GM21529 (cell line): ENCODE results near the gene CD109.
"Not testable (repeated sequence)": the region's sequence is repeated elsewhere in the genome, so short reads cannot be mapped to it uniquely, and the experiment has no call there.

Source experiments
- ATAC-seq: cut with Tn5 transposase; IDR thresholded peaks from one replicate; pipeline ENCODE4 v1.9.1; 2021; ENCODE audit not compliant: unreplicated experiment

CD109 gene

DNA sequence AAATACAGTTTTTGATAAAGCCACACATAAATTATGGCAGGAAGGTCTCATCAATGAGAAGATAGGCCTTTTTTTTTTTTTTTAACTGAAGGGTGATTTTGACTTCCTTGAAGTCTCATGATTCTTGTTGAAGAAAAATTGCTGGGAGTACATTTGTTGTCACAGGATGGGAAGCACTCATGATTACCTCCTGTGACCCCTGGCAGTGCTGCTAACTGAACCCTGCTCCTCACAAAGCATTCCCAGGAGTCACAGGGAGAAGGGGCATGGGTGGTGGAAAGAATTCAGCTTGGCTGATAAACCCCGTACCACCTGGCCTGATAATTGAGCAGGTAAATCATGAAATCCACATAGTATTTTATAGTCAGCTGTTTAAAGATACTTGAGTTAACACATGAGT lies 86.9 kb downstream of the CD109 start:
- no peak for ATAC-seq

DNA sequence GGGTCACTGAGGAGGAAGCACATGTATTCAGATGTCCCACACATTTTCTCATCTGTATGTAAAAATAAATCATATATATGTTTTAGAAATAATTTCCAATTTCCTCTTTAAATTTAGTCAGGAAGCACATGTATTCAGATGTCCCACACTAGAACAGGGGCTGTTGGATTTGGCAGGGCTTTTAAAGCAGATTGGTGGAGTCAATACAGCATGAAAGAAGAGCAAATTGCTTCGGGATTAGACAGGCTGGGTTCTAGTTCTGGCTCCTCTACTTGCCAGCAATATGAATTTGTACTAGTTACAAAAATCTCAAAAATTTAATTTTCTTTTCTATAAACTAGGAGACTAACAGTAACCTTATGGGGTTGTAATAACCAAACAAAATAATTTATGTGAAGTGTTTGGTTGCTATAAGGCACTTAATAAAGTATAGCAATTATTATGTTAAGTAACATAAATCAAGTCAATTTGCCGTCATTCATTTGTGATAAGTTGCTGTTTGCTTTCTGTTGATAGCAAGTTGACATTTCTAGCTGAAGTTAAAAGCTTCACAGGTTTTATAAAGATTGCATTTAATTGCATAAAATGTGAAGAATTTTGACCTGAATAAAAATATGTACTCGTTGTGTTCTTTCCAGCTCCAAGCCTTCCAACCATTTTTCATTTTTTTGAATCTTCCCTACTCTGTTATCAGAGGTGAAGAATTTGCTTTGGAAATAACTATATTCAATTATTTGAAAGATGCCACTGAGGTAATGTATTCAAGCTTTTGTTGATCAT lies 88.9 kb downstream of the CD109 start:
- ATAC-seq: no peak

DNA sequence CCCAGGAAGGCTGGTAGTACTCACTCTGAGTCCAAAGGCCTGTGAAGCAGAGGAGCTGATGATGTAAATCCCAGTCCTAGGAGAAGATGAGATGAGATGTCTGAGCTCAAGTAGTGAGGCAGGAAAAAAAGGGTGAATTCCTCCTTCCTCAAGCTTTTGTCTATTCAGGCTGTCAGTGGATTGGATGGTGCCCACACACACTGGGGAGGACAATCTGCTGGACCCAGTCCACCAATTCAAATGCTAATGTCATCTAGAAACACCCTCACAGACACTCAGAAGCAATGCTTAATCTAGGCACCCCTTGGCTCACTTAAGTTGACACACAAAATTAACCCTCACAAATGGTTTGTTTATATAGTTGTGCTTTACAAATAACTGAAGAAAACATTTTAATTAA lies 94.6 kb downstream of the CD109 start:
- no peak for ATAC-seq

DNA sequence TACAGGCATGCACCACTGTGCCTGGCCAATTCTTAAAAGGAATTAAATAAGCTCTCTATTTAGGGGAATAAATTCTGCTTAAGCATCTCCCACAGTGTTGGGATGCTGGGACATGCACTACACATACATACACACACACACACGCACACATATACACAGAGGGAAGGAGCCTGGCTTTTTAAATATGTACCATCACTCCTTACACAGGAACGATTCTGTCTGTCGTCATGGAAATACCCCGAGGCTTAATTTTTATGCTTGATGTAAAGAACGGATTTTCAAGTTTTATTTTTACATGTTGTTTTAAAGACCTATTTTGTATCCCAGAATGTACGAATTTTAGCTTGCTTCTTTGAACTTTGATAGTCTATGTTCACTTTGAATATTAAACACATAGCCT lies 95.3 kb downstream of the CD109 start:
- no peak for ATAC-seq

DNA sequence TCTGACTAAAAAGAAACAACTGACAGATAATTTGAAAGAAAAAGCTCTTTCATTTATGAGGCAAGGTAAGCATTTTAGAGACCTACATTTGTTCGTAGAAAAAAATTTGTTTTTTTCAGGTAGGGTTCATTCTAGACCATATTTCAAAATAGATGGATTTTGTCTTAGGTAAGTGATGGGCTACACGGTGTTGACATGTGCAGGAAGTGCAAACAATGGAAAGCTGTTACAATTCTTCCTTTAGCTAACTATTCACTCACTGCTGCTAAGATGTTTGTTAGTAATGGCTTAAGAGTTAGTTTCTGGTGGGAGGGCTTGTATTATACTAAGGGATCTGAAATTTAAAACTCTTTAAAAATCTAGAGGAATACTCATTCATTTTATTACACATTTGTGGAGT lies 96.7 kb downstream of the CD109 start:
- ATAC-seq: no peak

DNA sequence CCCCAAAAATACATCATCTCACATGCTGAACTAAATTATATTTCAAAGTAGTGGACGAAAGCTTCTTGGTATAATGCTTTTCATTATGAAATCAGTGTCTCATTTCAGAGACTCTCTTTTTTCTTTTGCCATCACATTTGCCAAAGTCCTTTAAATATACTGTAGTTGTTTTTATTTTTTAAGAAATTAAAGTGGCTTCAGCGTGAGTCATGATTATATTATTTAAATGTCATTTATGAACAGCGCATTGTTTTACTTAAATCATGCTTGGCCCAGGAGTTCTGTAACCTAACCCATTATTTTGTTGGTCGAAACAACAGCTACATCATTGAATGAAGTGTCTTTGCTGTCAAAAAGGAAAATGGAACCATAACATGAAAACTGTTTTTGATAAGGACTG lies 100.9 kb downstream of the CD109 start:
- ATAC-seq: no peak

DNA sequence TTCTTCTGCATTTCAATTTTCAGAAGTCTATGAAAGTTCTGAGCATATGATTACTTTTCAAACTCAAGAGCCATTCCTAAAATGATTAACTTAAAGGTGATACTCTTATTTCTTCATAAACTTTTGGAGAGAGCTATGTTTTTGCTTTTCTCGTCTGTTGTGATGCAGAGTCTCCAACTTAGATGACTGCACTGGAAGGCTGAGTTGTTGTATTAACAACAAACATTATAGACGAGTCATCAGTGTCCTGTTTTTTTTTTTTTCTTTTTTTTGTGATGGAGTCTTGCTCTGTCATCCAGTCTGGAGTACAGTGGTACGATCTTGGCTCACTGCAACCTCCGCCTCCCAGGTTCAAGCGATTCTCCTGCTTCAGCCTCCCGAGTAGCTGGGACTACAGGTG lies 101.9 kb downstream of the CD109 start:
- no peak for ATAC-seq

DNA sequence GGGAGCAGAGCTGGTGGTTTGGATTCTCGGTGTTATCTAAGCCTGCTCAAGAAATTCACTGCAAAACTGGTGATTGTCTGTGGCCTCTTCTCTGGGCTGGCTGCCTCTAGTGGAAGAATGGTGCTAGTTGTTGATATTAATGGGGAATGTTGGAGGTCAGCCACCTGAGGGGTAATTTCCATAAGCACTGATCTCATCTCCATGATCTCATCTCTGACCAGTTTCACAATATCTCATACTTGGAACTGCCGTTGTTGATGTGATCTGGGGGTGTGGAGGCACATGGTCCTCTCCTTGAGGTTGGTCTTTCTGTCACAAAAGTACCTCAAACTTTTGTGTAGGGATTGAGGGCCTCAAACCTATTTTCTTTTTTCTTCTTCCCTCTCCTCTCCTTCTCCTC lies 102.6 kb downstream of the CD109 start:
- peak; percentile 92 for ATAC-seq

DNA sequence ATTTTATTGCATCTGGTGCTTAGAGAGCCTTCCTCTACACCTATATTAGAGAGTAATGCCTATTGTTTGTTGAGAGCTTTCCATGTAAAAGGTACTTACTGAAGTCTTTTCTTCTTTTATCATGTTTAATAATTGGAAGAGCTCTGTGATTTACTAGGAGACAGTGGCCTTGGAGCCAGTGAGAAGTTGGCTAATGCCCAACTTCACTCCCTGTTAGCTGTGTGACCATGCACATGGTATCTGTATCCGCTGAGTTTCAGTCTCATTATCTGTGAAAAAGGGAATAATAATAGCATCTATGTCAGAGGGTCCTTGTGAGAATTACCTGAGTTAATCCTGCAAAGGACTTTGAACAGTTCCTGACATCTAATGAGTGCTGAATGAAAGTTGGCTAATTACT lies 105.0 kb downstream of the CD109 start:
- ATAC-seq: no peak

DNA sequence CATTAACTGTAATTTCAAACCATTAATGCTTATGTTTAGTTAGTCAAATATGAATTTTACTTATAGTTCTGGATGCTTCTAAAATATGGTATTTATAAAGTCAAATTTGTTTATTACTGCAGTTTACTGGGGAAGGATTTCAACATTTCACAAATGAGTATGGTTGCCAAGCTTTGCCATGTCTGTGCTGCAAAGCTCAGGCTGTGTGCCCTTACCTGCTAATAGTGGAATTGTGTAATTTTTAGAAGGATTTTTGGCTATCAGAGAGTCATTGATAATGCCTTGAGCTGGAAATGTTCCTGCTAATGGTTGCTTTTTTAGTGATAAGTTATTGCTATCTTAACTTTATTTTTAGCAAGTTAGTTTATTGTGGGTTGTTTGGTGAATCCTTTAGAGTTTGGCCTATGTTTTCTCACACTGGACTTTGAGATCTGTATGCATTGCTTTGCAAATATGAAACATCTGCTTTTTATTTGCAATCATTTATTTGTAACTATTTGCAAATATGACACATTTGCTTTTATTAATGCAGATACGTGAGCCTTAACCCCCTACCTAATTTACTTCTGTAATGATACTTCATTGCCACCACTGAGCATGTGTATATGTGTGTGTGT lies 105.8 kb downstream of the CD109 start:
- ATAC-seq: no peak

DNA sequence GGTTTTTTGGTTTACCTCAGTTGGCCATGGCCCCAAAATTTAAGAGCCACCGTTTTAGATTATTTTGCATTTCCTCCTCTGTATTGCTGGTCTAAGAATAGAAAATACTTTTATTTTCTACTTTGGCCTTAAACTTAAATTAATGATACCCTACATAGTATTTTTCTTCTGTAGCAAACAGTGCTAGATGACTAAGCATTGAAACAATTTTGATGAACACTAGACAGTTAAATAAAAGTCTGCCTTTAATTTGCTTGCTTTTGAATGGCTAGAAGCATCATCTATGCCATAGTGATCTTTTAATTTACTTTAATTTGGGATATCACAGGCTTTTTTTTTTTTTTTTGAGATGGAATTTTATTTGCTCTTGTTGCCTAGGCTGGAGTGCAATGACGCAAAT lies 106.4 kb downstream of the CD109 start:
- no peak for ATAC-seq

DNA sequence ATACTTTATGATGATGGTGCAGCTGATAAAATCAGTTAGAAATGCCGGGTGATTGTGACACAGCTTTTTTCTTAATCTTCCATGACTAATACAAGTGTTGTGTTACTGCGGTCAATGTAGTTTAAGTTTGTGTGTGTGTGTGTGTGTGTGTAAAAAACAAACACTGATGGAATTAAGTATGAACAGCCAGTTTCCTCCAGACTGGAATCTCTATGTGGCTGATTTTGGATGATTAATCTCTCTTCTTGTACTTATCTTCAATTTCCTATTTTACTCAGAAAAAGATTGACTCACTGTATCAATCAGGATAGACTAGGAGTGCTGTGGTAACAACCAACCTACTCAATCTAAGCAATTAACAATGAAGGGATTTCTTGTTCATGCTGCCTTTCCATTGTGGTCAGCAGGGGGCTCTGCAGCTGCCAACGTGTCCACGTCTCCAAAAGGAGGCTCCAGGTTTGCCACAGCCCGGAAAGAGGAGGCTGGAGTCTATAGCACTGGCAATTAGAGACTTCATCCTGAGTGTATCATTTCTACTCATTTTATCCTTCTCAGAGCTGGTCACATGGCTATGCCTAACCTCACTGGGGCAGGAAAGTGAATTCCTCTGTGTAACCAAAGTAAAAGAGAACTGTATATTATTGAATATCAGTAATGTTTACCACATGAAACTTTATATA lies 107.7 kb downstream of the CD109 start:
- no peak for ATAC-seq

DNA sequence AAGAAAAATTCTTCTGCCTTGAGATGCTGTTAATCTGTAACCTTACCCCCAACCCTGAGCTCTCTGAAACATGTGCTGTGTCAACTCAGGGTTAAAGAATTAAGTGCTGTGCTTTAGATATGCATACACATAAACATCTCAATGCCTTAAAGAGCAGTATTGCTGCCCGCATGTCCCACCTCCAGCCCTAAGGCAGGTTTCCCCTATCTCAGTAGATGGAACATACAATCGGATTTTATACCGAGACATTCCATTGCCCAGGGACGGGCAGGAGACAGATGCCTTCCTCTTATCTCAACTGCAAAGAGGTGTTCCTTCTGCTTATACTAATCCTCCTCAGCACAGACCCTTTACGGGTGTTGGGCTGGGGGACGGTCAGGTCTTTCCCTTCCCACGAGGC lies 109.2 kb downstream of the CD109 start:
- ATAC-seq: not testable (repeated sequence)

DNA sequence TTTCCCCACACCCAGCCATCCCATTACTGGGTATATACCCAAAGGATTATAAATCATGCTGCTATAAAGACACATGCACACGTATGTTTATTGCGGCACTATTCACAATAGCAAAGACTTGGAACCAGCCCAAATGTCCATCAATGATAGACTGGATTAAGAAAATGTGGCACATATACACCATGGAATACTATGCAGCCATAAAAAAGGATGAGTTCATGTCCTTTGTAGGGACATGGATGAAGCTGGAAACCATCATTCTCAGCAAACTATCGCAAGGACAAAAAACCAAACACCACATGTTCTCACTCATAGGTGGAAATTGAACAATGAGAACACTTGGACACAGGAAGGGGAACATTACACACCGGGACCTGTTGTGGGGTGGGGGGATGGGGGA lies 110.0 kb downstream of the CD109 start:
- not testable (repeated sequence) for ATAC-seq

DNA sequence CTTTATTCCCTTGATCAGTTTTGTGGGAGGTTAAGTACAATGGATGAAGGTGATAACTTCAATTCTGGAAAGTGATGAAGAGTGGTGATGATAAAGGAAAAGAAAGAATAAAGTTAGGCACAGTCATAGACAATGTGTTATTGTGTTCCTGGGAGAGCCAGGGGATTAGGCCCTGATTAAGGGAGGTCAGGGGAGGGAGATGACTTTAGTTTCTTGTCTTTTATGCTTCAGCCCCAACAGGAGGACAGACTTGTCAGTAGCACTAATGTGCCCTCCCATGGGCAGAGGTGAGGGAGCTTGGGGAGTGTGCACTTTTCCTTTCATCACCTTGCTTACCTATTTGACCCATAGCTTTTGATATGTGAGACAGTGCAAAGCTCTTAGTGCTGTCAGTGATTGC lies 115.7 kb downstream of the CD109 start:
- ATAC-seq: no peak

DNA sequence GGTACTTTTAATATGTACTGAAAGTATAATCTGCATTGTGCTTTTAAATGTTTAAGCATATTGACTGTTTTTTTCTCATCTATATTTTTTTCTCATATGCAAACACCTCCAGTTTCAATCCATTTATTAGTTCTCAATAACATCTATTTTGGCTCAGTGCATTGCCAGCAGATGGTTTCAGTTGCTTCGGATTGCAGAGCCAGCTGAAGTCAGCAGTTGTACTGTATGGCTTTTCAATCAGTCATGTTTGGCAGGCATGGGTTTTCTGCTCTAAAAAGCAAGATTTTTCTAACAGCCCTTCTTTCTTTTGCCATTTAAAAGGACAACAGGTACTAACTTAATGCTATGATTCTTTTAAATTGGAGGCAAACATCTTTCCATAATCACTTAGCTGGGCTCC lies 121.2 kb downstream of the CD109 start:
- ATAC-seq: peak; percentile 73

DNA sequence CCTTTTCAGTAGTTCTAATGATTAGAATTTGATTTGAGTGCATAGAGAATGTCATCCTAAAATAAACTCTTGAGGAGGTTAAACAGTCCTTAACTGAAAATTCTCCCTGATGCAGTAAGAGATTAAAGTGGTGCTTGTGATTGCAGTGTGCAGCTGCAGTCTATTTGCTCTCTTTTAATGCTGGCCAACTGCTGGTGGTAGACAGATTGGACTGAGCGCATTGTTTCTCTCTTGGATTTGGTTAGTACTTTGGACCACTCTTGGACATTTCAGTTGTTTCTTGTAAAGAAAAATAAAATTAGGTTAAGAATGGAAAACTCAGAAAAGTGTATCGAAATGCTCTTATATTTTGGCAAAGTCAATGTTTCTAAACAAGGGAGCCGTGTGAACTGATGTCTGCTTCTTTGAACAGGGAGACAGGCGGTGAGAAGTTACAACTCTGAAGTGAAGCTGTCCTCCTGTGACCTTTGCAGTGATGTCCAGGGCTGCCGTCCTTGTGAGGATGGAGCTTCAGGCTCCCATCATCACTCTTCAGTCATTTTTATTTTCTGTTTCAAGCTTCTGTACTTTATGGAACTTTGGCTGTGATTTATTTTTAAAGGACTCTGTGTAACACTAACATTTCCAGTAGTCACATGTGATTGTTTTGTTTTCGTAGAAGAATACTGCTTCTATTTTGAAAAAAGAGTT lies 127.2 kb downstream of the CD109 start:
- no peak for ATAC-seq

DNA sequence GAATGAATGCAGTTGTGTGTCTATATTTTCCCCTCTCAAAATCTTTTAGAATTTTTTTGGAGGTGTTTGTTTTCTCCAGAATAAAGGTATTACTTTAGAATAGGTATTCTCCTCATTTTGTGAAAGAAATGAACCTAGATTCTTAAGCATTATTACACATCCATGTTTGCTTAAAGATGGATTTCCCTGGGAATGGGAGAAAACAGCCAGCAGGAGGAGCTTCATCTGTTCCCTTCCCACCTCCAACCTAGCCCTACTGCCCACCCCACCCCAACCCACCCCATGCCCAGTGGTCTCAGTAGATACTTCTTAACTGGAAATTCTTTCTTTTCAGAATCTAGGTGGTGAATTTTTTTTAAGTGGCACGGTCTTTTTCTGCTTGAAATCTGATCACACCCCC lies 127.8 kb downstream of the CD109 start:
- no peak for ATAC-seq

DNA sequence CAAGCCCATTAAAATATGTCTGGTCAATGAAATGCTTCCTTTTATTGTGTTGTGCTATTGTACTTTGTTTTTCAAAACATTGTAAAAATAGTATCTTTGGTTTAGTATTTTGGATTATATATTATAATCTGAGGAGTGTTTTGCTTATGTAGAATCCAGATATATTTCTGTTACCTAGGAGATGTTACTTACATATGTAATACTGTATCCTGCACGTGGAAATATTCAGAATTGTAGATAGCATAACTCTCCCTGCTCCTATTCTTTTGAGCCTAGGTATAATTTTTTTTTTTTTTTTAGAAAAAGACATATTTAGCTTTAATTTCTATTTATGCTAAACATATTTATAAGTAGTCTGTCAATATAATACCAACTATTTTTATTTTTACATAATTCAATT lies 130.6 kb downstream of the CD109 start:
- ATAC-seq: no peak

DNA sequence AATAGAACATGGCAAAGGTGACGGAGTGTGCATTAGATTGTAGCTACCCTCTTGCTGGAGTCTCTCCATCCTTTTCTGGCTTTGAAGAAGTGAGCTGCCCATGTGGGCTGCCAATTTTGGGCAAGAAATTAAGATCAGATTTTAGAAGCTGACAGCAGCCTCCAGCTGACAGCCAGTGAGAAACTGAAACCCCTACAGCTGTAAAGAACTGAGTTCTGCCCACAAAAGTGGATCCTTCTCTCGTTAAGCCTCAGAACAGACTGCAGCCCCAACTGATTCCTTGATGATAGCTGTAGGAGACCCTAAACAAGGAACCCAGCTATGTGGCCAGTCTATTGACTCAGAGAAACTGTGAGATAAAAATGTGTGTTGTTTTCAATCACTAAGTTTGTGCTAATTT lies 134.1 kb downstream of the CD109 start:
- ATAC-seq: no peak

DNA sequence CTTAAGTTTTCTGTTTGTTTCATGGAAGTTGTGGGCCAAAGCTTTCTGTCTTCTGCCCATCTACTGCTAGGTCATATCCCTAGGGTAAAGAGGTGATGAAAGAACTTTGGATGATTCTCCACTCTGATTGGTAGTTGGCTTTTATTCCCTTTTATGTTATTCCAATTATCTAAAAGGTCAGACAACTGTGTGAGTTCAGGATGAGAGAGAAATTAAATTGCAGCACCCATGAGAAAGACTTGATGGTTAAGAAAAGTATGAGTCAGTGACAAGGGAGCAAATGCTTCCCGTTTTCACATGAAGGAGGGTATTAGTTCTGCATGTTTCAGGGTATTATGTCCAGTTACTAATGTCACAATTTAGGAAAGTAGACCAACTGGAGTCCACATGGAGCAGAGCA lies 136.3 kb downstream of the CD109 start:
- ATAC-seq: no peak

DNA sequence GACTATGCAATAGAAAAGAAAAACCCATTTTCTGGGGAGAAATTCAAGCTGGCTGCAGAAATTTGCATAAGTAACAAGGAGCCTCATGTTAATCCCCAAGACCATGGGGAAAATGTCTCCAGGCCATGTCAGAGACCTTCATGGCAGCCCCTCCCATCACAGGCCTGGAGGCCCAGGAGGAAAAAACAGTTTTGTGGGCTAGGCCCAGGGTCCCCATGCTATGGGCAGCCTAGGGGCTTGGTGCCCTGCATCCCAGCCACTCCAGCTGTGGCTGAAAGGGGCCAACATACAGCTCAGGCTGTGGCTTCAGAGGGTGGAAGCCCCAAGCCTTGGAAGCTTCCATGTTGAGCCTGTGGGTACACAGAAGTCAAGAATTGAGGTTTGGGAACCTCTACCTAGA lies 148.7 kb downstream of the CD109 start:
- ATAC-seq: not testable (repeated sequence)
